ENCODE results near the gene TCF7L2.

Gene TCF7L2

DNA sequence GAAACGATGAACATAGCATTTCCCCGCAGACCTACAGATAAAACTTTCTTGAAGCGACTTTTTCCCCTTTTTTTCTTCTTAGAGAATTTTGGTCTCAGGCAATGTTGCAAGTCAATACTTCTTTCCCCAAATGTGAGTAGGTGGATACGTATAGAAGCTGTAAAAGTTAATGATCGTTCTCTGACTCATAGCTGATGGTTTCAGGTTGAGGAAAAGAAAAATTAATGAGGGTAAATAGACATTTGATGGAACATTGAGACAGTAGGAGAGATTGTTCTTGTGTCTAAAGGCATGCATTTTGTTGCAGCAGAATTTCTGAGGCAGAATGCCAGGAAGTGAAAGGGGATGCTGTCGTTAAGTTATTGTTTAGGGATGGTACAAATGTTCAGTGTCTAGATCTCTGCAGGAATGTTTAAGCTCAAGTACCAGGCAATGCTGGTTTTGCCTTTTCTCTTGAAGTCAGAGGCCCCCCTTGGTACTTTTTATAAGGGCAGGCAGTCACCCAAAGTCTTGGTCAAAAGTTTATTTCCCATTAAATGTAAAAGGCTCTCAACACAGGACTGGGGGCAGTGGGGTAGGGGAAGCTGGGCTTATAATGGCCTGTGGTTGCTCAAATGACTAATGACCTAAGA, 9.3 kb downstream of the TCF7L2 start:
- TF ChIP-seq FOXP2 (optimal IDR thresholded peaks at IDR 0.05; ENCODE audit: borderline replicate concordance, extremely low read depth, extremely low read length, insufficient read depth) = no peak
- TF ChIP-seq POLR2AphosphoS5 (IDR thresholded peaks at IDR 0.05; ENCODE audit: low read depth, low read length) = no peak
- no peak for TF ChIP-seq TAF1 (IDR thresholded peaks at IDR 0.05; ENCODE audit: borderline replicate concordance, insufficient read depth, low read length)
- TF ChIP-seq, protein P1, sequence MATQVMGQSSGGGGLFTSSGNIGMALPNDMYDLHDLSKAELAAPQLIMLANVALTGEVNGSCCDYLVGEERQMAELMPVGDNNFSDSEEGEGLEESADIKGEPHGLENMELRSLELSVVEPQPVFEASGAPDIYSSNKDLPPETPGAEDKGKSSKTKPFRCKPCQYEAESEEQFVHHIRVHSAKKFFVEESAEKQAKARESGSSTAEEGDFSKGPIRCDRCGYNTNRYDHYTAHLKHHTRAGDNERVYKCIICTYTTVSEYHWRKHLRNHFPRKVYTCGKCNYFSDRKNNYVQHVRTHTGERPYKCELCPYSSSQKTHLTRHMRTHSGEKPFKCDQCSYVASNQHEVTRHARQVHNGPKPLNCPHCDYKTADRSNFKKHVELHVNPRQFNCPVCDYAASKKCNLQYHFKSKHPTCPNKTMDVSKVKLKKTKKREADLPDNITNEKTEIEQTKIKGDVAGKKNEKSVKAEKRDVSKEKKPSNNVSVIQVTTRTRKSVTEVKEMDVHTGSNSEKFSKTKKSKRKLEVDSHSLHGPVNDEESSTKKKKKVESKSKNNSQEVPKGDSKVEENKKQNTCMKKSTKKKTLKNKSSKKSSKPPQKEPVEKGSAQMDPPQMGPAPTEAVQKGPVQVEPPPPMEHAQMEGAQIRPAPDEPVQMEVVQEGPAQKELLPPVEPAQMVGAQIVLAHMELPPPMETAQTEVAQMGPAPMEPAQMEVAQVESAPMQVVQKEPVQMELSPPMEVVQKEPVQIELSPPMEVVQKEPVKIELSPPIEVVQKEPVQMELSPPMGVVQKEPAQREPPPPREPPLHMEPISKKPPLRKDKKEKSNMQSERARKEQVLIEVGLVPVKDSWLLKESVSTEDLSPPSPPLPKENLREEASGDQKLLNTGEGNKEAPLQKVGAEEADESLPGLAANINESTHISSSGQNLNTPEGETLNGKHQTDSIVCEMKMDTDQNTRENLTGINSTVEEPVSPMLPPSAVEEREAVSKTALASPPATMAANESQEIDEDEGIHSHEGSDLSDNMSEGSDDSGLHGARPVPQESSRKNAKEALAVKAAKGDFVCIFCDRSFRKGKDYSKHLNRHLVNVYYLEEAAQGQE (IDR thresholded peaks at IDR 0.05; ENCODE audit: insufficient read depth in 1 of 2, low read depth in 2 of 2, low read length in 2 of 2) = no peak
- TF ChIP-seq SIN3A (IDR thresholded peaks at IDR 0.05; ENCODE audit: borderline replicate concordance, insufficient read depth, low read length) = no peak

DNA sequence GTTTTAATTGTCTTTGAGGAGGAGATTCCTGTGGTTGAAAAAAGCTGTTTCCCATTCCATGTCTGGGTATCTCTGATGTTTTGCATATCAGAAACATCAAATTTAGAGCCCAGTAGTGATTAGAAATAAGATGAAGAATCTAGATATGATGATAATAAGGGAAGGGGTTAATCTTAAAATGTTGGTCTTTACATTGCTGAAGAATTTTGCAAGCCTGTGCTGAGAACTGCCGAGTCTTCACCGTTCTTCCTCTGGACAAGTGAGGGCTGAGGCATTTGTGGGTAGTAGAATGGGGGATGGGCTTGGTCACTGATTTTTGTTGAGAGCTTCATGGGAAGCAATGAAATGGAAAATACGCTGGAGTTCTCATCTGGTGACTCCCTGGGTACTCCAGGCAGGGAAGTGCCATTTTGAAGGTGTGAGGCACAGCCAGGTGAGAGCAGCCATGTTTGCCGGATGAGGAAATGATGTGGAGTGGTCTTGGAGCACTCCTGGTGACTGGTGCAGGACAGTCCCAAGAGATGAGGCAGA, 10.2 kb downstream of the TCF7L2 start:
- TF ChIP-seq TAF1 (IDR thresholded peaks at IDR 0.05; ENCODE audit: borderline replicate concordance, insufficient read depth, low read length) (no peak), FOXP2 (optimal IDR thresholded peaks at IDR 0.05; ENCODE audit: borderline replicate concordance, extremely low read depth, extremely low read length, insufficient read depth) (no peak), SIN3A (IDR thresholded peaks at IDR 0.05; ENCODE audit: borderline replicate concordance, insufficient read depth, low read length) (no peak), POLR2AphosphoS5 (IDR thresholded peaks at IDR 0.05; ENCODE audit: low read depth, low read length) (no peak)
- TF ChIP-seq, protein P1 (IDR thresholded peaks at IDR 0.05; ENCODE audit: insufficient read depth in 1 of 2, low read depth in 2 of 2, low read length in 2 of 2) = no peak

GRCh38 chr10:112961609-112962008, 11.6 kb downstream of the TCF7L2 start:
- TF ChIP-seq TAF1 (IDR thresholded peaks at IDR 0.05; ENCODE audit: borderline replicate concordance, insufficient read depth, low read length) (no peak), FOXP2 (optimal IDR thresholded peaks at IDR 0.05; ENCODE audit: borderline replicate concordance, extremely low read depth, extremely low read length, insufficient read depth) (no peak), POLR2AphosphoS5 (IDR thresholded peaks at IDR 0.05; ENCODE audit: low read depth, low read length) (no peak), SIN3A (IDR thresholded peaks at IDR 0.05; ENCODE audit: borderline replicate concordance, insufficient read depth, low read length) (no peak)
- TF ChIP-seq, protein P1 (IDR thresholded peaks at IDR 0.05; ENCODE audit: insufficient read depth in 1 of 2, low read depth in 2 of 2, low read length in 2 of 2) = no peak

- TF ChIP-seq SIN3A (IDR thresholded peaks at IDR 0.05; ENCODE audit: borderline replicate concordance, insufficient read depth, low read length) (no peak), FOXP2 (optimal IDR thresholded peaks at IDR 0.05; ENCODE audit: borderline replicate concordance, extremely low read depth, extremely low read length, insufficient read depth) (no peak), TAF1 (IDR thresholded peaks at IDR 0.05; ENCODE audit: borderline replicate concordance, insufficient read depth, low read length) (no peak), POLR2AphosphoS5 (IDR thresholded peaks at IDR 0.05; ENCODE audit: low read depth, low read length) (no peak)
- TF ChIP-seq, protein P1 (IDR thresholded peaks at IDR 0.05; ENCODE audit: insufficient read depth in 1 of 2, low read depth in 2 of 2, low read length in 2 of 2) = no peak
Observed at GRCh38 chr10:112962343-112962742, 12.3 kb downstream of the TCF7L2 start.

All from PFSK-1 (cell line).